MM.1S (cell line): Measurements from ENCODE around the gene MYH14.

Experiments used
- CTCF ChIP-seq: fragments of 300-600 bp; sonication (generic); IDR thresholded peaks from 2 replicates; pipeline ENCODE4 v1.5.1; 2016; ENCODE audit warnings: antibody characterized with exemption, low read length, mixed read lengths
- EZH2 ChIP-seq: fragments of 300-600 bp; sonication (generic); optimal IDR thresholded peaks from 2 replicates; pipeline ENCODE3; 2017; ENCODE audit warnings: low read depth, mild to moderate bottlenecking, antibody characterized with exemption, low read length, mixed read lengths

- TF ChIP-seq CTCF (no peak), EZH2 (no peak)
These were observed 74.7 kb downstream of the MYH14 start for GRCh38 chr19:50277966-50278580.
